Measurements from ENCODE around the gene ADGRL3.

The ADGRL3 gene

GRCh38 chr4:62093735-62094134 is 893.6 kb downstream of the ADGRL3 start:
- DNase-seq (ENCODE audit: low read depth in 2 of 2) = no peak

- no peak for DNase-seq (ENCODE audit: low read depth in 2 of 2)
Observed at GRCh38 chr4:62096881-62097280, 896.8 kb downstream of the ADGRL3 start.

- DNase-seq (ENCODE audit: low read depth in 2 of 2) = no peak
Observed at GRCh38 chr4:62115216-62115615, 915.1 kb downstream of the ADGRL3 start.

- DNase-seq (ENCODE audit: low read depth in 2 of 2) = no peak
Observed at GRCh38 chr4:62117886-62118285, 917.8 kb downstream of the ADGRL3 start.

GRCh38 chr4:62118558-62118957 is 918.4 kb downstream of the ADGRL3 start:
- no peak for DNase-seq (ENCODE audit: low read depth in 2 of 2)

GRCh38 chr4:62119195-62119594 is 919.1 kb downstream of the ADGRL3 start:
- DNase-seq (ENCODE audit: low read depth in 2 of 2) = no peak

GRCh38 chr4:62126064-62126732 is 926.1 kb downstream of the ADGRL3 start:
- DNase-seq (ENCODE audit: low read depth in 2 of 2) = no peak

All from stimulated activated CD8-positive, alpha-beta memory T cell treated with anti-CD3 and anti-CD28 coated beads, Interleukin-15, amount 100 ng/mL, for 4 hours (primary cell).